ENCODE measurements around the gene POMT1.
"Not testable (repeated sequence)": the region's sequence is repeated elsewhere in the genome, so short reads cannot be mapped to it uniquely, and the experiment has no call there.

POMT1 gene

GRCh38 chr9:131499254-131499767 is 3.4 kb upstream of the POMT1 start:
- DNase-seq (ENCODE audit: low read depth, low spot score): no peak

GRCh38 chr9:131500377-131500776 is 2.3 kb upstream of the POMT1 start:
- no peak for DNase-seq (ENCODE audit: low read depth, low spot score)

GRCh38 chr9:131500939-131501541 is 1.7 kb upstream of the POMT1 start:
- DNase-seq (ENCODE audit: low read depth, low spot score): no peak

GRCh38 chr9:131503626-131504465 is 1.1 kb downstream of the POMT1 start:
- DNase-seq (ENCODE audit: low read depth, low spot score): no peak

- no peak for DNase-seq (ENCODE audit: low read depth, low spot score)
Measured at GRCh38 chr9:131505012-131505411, 2.3 kb downstream of the POMT1 start.

GRCh38 chr9:131511416-131511815 is 8.7 kb downstream of the POMT1 start:
- DNase-seq (ENCODE audit: low read depth, low spot score): no peak

- no peak for DNase-seq (ENCODE audit: low read depth, low spot score)
Measured at GRCh38 chr9:131511880-131512279, 9.2 kb downstream of the POMT1 start.

GRCh38 chr9:131513177-131513576 is 10.5 kb downstream of the POMT1 start:
- DNase-seq (ENCODE audit: low read depth, low spot score): no peak

- not testable (repeated sequence) for DNase-seq (ENCODE audit: low read depth, low spot score)
Measured at GRCh38 chr9:131515559-131516031, 12.9 kb downstream of the POMT1 start.

GRCh38 chr9:131516100-131516499 is 13.4 kb downstream of the POMT1 start:
- no peak for DNase-seq (ENCODE audit: low read depth, low spot score)

GRCh38 chr9:131516930-131517329 is 14.2 kb downstream of the POMT1 start:
- DNase-seq (ENCODE audit: low read depth, low spot score): no peak

- DNase-seq (ENCODE audit: low read depth, low spot score): no peak
Measured at GRCh38 chr9:131517761-131518190, 15.1 kb downstream of the POMT1 start.

GRCh38 chr9:131518553-131518952 is 15.8 kb downstream of the POMT1 start:
- DNase-seq (ENCODE audit: low read depth, low spot score): no peak

GRCh38 chr9:131520503-131520902 is 17.8 kb downstream of the POMT1 start:
- DNase-seq (ENCODE audit: low read depth, low spot score): no peak

GRCh38 chr9:131521203-131521602 is 18.5 kb downstream of the POMT1 start:
- DNase-seq (ENCODE audit: low read depth, low spot score): no peak

- DNase-seq (ENCODE audit: low read depth, low spot score): no peak
Measured at GRCh38 chr9:131521822-131522221, 19.1 kb downstream of the POMT1 start.

- DNase-seq (ENCODE audit: low read depth, low spot score): no peak
Measured at GRCh38 chr9:131522257-131523085, 19.8 kb downstream of the POMT1 start.

GRCh38 chr9:131523086-131523388 is 20.3 kb downstream of the POMT1 start:
- DNase-seq (ENCODE audit: low read depth, low spot score): no peak

GRCh38 chr9:131523451-131524435 is 21.0 kb downstream of the POMT1 start:
- DNase-seq (ENCODE audit: low read depth, low spot score): no peak

- no peak for DNase-seq (ENCODE audit: low read depth, low spot score)
Measured at GRCh38 chr9:131524665-131525315, 22.1 kb downstream of the POMT1 start.
